GM19395 (cell line): Measurements from ENCODE around the gene CRK.
"Not testable (repeated sequence)": the region's sequence is repeated elsewhere in the genome, so short reads cannot be mapped to it uniquely, and the experiment has no call there.

Experiments used
- ATAC-seq: cut with Tn5 transposase; IDR thresholded peaks from one replicate; pipeline ENCODE4 v1.9.1; 2021; ENCODE audit warnings: mild to moderate bottlenecking, moderate library complexity; ENCODE audit not compliant: unreplicated experiment

CRK gene

DNA sequence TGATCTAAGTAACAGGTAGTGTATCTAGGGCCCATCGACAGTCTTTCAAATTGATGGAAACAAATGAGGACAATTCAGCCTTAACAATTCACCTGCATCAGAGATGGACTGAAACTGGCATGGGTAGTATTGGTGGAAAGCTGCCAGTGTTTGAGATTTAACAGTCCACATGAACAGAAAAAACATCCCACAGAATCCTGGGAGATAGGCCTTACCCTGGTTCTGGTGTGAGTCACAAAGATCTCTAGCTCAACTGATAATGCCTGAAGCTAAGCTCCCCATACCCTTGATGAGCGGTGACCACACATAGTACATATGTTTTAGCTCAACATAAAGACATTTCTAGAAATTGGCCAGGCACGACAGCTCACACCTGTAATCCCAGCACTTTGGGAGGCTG, 21.9 kb downstream of the CRK start:
- no peak for ATAC-seq

DNA sequence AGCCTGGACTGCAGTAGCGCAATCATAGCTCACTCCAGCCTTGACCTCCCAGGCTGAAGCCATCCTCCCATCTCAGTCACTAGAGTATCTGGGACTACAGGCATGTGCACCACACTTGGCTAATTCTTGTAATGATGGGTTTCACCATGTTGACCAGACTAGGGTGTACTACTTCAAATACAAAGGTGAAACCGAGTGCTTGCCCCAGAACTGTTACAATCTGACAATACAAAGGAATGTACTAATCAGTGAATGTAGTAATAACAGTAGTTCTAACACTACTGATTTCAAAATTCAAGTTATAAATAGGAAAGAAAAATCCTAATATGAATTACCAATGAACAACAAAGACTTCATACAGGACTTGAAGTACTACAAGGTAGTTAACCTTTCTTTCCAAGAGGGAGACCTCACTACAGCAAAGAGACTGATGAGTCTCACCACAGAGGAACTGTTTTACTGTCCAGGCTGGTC, 24.4 kb downstream of the CRK start:
- ATAC-seq: no peak

DNA sequence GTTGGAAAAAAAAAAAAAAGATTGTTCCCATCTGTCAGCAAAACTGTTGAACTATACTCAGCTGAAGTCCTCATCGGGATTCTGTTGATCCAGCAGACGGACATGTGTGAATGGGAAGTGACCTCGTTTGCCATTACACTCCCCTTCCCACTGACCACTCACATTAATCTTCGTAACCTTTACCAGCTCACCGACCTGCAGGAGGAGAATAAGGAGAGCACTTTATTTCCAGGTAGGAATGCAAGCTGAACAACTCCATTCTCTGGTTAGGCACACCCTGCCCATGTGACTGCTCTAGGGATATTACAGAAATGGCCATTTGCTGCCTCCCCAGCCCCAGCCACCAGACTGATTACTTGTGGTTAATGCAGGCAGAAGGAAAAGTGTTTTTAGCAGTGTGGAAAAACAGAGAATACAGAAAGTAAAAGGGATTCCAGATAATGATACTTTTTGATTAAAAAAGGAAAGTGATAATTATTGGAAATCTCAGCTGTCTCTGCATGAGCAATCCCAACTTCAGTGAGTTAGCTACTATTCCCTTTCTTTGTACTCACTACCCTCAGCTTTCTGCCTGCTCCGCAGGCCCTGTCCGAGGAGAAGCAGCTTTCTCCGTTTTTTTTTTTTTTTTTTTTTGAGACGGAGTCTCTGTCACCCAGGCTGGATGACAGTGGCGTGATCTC, 32.4 kb downstream of the CRK start:
- ATAC-seq: no peak

DNA sequence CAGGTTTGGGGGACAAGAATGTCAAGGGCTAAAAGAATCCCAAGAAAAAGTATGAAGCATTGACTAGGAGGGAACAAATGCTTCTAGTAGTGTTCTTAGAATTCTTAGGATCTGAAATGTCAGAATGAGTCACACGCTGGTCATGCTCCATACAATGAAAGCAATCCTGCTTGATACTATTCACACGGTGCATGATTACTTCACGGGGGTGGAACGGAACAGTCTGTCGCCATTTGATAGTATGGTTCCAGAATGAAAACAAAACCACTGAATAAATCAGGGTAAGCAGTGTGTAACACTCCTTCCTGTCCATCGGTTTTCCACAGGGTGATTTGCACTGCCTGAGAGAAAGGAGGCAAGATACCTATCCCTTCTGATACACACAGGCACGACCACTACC, 33.1 kb downstream of the CRK start:
- no peak for ATAC-seq

DNA sequence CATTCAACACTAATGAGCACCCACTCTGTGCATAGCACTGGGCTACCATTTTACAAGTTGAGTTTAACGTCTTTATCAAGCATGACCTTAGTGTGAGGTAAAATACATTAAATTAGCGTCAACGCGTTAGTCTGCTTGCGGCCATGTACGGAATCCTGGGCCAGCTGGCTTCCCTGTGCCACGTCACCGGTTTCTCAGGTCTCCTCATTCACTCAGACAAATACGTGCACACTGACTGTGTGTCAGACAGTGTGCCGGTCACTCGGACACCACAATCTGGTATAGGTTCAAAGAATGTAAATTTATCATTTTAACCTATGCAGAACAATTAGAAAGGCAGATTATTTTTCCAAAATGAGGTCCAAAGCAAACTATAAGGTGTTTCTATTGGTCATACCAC, 34.6 kb downstream of the CRK start:
- ATAC-seq: no peak

DNA sequence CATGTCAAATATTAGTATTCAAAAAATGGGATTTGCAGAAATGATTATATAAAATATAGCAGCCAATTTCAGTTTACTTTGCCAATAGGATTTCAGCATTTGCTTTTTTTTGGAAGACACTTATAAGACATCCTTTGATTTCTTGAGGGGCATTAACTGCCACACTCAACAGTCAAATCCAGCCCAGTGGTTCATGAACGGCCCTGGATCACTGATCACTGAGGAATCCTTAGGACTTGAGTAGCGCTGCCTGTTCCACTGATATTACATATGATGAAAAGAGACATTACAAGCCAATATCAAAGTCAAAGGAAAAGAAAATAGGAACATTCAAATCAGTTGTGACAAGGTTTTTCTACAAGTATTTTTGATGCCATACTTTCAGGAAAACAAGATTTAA, 35.1 kb downstream of the CRK start:
- ATAC-seq: no peak

DNA sequence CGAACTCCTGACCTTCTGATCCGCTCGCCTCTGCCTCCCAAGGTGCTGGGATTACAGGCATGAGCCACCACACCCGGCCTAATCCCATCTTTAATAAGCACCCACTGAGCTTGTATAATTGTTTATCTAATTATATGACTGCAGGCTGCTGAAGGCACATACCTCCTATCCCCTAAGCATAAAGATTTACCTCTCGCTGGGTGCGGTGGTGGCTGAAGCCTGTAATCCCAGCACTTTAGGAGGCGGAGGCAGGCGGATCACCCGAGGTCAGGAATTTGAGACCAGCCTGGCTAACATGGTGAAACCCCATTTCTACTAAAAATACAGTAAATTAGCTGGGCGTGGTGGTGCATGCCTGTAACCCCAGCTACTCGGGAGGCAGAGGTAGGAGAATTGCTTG, 35.9 kb downstream of the CRK start:
- no peak for ATAC-seq

DNA sequence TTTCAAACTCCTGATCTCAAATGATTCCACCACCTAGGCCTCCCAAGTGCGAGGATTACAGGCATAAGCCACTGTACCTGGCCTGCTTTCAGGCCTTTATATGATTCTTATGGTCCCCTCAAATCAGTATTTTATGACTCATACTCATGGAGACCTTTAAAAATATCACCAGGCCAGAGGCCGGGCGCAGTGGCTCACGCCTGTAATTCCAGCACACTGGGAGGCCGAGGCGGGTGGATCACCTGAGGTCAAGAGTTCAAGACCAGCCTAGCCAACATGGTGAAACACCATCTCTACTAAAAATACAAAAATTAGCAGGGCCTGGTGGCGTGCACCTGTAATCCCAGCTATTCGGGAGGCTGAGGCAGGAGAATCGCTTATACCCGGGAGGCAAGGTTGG, 37.6 kb downstream of the CRK start:
- not testable (repeated sequence) for ATAC-seq

DNA sequence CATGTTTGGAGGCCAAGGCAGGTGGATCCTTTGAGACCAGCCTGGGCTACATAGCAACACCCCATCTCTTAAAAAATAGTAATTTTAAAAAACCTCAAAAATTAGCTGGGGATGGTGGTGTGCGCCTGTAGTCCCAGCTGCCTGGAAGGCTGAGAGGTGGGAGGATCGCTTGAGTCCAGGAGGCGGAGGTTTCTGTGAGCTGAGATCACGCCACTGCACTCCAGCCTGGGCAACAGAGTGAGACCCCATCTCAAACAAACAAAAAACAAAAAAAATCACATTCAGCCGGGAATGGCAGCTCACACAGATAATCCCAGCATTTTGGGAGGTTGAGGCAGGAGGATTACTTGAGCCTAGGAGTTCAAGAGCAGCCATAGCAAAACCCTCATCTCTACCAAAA, 39.6 kb downstream of the CRK start:
- ATAC-seq: no peak

DNA sequence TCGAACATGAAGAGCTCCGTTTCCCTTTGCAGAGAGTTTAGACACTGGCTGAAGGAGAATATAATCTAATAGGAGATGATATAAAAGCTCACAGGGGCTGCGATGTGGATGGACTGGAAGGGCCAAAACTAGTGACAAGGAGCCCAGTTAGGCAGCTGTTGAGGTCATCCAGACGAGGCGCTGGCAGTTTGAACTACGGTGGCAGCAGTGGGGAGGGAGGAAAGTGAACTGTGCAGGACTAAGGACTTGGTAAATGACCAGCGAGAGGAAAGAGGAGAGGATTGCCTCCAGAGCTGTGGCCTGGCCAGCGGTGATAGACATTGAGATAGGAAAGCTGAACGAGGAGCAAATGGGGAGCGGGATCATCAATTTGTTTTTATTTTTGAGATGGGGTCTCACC, 41.4 kb downstream of the CRK start:
- no peak for ATAC-seq

DNA sequence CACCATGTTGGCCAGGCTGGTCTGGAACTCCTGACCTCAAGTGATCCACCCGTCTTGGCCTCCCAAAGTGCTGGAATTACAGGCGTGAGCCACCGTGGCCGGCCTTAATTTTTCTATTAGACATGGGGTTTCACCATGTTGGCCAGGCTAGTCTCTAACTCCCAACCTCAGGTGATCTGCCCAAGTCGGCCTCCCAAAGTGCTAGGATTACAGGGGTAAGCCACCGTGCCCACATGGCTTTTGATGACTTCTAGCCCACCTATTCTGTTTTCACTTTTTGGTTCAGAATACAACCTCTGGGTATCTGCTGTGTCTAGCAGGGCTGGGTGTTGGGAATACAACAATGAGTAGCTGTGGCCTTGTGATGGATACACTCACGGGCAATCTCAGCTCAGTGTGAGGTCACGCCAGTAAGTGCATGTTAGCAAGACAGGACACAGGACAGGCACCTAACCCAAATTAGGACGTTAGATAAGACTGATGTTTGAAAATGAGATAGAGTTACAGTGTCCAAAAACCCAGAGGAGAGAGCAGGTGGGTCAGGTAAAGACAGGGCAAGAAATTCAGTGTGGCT, 41.9 kb downstream of the CRK start:
- no peak for ATAC-seq

DNA sequence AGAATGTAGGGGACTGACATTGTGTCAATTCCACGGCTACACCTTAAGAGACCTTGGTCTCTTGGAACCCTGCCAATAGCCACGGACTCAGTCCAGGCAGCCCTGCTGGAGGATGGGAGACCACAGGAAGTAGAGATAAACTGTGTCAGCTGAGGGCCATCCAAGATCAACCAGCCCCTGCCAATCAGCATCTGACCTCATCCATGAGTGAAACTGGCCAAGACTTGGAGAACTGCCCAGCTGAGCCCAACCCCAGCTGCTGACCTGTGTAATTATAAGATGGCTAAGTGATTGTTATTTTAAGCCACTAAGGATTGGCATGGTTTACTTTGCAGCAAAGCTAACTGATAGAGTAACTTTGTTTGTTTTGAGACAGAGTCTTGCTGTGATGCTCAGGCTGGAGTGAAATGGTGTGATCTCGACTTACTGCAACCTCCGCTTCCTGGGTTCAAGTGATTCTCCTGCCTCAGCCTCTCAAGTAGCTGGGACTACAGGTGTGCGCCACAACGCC, 42.7 kb downstream of the CRK start:
- no peak for ATAC-seq

DNA sequence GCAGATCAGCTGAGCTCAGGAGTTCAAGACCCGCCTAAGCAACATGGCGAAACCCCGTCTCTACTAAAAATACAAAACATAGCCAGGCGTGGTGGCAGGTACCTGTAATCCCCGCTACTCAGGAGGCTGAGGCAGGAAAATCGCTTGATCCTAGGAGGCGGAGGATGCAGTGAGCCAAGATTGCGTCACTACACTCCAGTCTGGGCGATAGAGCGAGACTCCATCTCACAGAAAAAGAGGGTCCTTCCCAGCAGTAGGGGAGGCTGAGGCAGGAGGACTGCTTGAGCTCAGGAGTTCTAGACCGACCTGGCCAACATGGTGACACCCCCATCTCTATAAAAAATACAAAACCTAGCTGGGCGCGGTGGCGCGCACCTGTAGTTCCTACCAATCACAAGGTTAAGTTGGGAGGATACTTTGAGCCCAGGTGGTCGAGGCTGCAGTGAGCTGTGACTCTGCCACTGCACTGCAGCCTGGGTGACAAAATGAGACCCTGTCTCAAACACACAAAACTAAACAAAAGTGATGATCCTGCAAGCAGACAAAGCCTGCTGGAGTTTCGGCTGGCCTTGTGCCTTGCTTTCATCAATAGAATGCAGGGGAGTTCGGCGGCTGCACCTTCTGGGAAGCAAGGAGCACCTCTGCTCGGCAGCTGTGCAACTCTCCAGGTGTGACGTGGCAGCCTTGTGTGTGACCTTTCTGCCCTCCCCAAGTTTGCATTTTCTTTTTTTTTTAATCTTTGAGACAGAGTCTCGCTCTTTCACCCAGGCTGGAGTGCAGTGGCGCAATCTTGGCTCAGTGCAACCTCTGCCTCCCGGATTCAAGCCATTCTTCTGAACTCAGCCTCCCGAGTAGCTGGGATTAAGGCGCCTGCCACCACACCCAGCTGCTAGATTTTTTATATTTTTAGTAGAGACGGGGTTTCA, 43.6 kb downstream of the CRK start:
- no peak for ATAC-seq

DNA sequence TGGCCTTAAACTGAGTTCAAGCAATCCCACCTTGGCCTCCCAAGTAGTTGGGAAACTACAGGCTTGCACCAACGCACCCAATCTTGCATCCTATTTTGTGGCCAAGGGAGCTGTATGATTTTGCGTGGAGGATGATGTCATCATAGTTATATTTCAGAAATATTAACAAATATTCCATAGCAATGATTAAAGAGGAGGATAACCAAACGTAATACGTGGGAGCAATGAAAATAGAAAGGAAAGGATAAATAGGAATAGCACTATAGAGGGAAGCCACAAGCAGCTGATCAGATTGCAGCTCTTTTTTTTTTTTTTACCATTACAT, 53.8 kb downstream of the CRK start:
- ATAC-seq: no peak

DNA sequence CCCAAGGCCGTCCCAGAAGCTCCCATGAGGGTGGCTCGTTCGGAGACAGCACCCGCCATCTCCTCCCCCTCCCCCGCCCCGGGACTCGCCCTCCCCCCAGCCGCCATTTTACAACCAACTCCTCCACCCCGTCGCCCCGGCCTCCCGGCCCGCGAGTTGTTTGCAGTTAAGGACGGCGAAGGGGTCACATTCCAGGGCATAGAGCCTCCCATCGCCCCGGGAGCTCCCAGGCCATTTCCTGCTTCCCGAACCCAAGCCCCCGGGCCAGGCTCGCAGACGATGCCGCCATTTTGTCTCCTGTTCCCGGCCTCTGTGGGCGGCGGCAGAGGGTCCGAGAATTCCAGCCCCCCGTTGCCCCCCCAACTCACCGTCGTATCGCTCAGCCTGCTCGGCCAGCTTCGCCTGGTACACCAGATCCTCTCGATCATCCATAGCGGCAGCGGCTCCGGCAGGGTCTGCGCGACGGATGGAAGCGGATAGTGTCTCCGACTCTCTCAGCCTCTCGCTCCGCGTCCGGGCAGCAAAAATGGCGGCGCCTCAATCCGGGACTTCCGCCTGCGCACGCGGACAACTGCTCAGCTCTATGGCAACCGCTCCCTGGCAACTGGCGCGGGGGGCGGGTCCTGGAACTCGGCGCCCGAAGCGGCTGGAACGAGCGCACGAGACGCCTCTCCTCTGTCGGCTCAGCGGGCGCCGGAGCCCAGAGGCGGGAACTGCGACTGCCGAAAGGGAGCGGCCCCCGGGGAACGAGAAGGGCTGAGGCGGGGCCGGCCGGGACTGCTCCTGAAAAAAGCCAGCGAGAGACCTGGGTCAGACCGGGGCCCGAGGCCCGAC, 56.1 kb downstream of the CRK start, which contains the start of gene YWHAE:
Gene YWHAE (minus strand): TSS at position 544 of the 834 bp plus-strand sequence. CDS start 112 bp downstream, at position 432.
- peak; percentile 78 for ATAC-seq

DNA sequence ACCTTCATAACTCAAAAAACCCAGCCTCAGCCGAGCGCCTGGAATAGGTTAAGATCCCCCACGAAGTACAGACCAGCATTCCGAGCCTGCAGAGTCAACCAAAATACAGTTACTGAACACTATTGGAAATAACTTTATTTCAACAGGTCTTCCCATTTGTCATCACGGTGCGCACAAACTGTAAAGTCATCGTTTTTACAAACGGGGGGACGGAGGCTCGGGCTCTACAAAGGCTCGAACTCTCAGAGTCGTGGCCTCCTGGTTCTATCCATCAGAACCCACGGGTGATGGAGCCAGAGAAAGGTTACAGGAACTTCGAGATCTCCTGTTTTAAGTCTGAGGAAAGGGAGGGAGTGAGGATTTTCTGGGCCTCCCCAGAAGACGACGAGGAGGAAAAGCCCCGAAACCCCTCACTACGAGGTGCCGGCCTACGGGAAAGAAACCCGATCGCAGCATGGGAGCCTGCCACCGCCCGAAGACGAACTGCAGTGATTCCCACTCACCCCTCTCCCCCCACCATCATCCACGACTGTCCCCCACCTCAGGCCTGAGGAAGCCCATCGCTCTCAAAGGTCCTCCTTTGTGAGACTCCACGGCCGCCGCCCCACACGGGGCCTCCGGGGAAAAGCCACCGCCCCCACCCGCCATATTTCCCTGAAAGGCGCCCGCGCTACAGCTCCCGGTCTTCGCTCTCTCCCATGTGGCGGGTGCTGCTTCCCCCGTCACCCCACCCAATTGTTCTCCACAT, 56.9 kb downstream of the CRK start:
- ATAC-seq: peak; percentile 10

DNA sequence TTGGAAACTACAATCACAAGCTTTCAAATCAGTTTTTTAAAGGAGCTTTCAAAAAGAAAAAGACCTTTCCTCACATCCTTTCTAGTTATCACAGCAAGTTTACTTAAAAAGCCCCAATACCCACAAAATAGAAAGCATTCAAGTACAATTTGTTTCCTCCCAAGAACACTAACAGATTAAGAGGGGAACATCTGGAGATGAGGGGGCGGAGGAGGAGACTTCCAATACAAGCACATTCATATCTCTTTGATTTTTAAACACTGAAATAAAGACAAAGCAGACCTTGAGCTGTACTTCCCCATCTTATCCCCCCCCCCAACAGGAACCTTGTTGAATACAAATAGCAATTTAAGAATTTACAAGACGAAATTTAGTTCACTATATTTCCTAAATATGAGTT, 58.0 kb downstream of the CRK start:
- no peak for ATAC-seq

DNA sequence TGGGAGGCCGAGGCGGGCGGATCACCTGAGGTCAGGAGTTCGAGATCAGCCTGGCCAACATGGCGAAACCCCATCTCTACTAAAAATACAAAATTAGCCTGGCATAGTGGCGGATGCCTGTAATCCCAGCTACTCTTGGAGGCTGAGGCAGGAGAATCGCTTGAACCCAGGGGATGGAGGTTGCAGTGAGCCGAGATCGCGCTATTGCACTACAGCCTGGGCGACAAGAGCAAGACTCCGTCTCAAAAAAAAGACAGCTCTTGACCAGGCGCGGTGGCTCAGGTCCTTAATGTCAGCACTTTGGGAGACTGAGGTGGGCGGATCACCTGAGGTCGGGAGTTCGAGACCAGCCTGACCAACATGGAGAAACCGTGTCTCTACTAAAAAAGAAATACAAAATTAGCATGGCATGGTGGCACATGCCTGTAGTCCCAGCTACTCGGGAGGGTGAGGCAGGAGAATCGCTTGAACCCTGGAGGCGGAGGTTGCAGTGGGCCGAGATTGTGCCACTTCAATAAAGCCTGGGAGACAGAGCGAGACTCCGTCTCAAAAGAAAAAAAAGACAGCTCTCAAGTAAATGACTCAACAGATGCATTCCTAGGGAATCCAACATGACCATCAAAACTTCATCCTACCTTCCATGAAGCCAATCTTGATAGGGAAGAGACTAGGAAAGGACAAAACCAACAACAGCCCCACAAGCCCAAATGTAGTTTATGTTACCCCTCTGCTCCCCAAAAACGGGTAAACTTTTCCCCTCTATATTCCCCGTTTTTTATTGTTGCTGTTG, 60.0 kb downstream of the CRK start:
- ATAC-seq: not testable (repeated sequence)

DNA sequence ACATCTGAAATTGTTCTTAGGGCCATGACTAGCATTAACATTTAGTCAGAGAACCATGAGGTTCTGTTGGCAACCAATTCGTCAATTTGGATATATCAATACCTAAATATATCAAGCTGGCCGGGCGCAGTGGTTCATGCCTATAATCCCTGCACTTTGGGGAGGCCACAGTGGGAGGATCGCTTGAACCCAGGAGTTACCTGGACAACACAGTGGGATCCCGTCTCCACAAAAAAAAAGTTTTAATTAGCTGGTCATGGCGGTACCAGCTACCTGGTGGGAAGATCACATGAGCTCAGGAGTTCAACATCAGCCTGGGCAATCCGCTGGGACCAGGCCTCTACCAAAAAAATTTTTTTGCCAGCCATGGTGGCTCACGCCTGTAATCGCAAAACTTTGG, 64.5 kb downstream of the CRK start:
- ATAC-seq: no peak
